Activated naive CD4-positive, alpha-beta T cell (primary cell): ENCODE results near the gene RTL5.

Experiments used
- DNase-seq, 4 experiments: peaks; one replicate each; lab custom pipeline; 2025; lab: John Stamatoyannopoulos, UW

Gene RTL5

GRCh38 chrX:72129661-72130060, 2.1 kb downstream of the RTL5 start:
- no peak for DNase-seq

GRCh38 chrX:72128881-72129280, 2.8 kb downstream of the RTL5 start:
- DNase-seq, result peak in 1 of 4 experiments; percentile 1

GRCh38 chrX:72128183-72128834, 3.4 kb downstream of the RTL5 start:
- DNase-seq, result no peak

DNA sequence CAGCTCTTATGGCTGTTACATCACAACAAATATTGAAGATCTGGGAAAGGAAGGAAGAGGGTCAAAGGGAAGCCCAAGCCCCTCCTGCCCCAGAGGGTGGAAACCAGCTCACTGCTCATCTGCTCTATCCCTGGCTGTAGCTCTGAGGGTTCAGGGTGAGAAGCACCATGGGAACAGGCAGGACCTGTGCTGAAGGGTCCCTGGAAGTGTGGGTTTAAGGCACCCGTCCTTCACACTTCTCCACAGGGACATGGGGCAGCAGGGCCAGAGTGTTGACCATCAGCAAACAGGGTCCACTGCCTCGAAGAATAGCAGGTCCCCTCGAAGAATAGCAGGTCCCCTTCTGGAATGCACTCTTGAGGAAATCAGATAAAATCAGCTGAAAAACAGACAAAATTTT, 4.4 kb downstream of the RTL5 start:
- DNase-seq, result no peak

DNA sequence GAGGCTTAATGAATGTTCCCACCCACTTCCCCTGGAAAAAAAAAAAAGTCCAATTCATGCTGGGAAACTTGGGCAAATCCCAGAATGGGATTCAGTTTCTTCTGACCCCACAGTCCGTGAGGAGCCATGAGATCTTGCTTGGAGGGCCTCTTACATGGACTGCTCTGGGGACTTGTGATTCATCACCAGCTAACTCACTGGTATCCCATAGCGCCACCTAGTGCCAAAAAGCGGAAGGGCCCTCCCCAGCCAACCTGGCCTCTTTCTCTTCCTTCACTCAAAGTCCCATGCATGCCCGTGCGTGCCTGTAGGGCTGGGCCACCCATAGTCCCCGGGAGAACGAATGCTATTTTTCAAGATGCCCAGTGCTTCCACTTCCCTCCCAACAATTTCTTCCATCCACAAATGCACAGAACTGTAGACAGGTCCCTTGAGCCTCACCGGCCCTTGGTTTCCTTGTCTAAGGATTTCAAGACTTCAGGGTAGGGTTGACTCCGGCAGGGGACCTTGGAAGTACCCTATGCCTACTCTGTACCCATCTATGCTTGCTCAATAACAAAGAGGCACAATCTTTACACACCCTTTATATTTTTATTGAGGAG, 5.1 kb downstream of the RTL5 start:
- peak; percentile 52 to 82 (median 75) for DNase-seq

DNA sequence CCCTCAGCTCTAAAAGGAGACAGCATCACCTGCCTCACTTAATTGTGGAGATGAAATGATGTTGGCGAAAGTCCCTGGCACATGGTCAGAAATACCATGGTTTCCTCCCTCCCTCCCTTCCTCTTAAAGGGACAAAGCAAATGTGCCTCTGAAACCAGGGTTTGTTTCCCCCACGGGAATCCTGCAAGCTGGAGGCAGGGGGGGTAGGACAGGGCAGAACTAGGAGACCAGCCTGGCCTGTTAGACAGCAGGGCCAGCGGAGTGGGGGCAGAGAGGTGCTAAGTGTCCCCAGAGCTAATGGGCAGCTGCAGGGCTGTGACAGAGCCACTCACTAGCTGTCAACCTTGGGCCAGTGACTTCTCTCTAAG, 5.7 kb downstream of the RTL5 start:
- no peak for DNase-seq

- DNase-seq, result no peak
Observed at GRCh38 chrX:72125331-72126047, 6.2 kb downstream of the RTL5 start.

DNA sequence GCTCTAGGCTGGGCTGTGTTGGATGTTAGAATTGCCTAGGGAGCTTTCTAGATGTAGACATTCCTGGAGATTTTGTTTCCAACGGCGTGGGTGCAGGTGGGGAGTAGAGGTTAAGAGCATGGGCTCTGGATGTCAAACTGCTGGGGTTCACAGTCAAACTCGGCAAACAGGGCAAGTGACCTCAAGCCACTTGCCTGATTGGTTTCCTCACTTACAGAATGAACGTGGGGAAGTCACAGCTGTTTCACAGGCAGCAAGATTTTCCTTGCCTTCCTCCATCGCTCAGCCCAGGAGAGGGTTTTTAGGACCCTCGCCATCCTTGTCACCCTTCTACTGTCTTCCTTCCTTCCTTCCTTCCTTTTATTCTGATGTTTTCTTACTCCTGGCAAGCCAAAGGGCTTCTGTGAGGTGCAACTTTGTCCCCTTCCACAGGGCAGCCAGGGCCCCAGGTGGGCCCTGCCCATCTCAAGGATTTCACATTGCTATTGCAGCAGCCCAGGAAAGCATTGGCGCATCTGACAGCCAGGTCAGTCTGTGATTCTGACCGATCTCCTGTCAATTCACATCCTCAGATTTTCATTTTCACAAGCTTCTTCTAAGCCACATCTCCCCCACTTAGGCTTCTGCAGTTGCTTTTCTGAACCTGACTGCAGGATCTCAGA, 7.0 kb downstream of the RTL5 start:
- DNase-seq, result no peak

GRCh38 chrX:72123471-72124185, 8.1 kb downstream of the RTL5 start:
- DNase-seq, result no peak

- DNase-seq, result no peak
Observed at GRCh38 chrX:72122621-72123337, 8.9 kb downstream of the RTL5 start.

DNA sequence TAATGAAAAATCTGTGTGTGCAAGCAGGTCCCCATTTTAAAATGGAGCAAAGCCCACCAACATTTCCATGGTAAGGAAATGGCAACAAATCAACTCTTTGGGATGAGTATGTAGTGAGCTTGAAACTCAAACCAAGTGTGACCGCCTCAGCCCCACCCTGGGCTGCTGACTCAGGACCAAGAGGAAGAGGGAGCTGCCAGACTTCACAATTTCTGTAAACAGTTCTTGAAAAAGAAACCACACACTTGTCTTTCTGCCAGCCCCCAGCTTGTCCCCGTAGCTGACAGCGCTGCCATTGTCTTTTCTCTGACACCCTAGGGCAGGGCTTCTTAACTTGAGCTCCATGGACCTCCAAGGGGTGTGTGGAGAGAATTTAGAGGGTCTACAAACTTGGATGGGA, 10.3 kb downstream of the RTL5 start:
- DNase-seq, result peak in 2 of 4 experiments; percentile 1 to 5

DNA sequence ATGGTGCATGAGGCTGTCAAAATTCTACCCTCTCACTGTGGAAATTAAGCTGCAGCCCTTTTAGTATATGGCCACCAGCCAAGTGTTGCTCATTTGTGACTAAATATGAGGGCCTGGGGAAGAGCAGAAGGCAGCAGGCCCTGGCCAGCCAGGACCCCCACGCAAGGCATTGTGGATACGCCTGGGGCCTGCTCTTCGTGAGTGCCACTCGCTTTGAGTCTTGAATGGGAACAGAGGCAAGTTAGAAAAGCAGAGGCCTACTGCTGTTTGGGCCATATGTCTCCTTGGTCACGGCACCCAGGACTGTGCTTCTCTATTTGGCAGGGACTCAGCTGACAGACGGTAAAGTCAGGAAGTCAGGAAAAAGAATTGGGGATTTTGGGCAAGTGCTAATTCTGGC, 10.9 kb downstream of the RTL5 start:
- DNase-seq, result no peak

- no peak for DNase-seq
Observed at GRCh38 chrX:72117636-72118210, 14.0 kb downstream of the RTL5 start.

DNA sequence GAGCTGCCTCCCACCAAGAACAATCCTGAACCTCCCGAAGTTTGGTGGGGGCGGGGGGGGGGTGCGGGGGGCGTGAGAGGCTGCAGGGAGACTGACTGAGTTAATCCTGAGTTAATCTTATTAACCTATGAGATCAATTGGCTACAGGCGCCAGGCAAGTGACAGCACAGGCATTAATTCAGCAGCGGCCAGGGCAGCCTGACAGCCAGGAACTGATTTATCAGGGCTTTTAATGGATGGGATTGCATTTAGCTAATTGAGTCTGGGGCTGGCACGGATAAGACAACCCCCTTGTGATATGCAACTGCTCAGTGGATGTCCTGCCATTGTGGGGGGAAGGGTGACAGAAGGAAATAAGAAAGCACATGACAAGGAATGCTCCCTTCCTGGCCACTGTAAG, 16.3 kb downstream of the RTL5 start:
- no peak for DNase-seq

DNA sequence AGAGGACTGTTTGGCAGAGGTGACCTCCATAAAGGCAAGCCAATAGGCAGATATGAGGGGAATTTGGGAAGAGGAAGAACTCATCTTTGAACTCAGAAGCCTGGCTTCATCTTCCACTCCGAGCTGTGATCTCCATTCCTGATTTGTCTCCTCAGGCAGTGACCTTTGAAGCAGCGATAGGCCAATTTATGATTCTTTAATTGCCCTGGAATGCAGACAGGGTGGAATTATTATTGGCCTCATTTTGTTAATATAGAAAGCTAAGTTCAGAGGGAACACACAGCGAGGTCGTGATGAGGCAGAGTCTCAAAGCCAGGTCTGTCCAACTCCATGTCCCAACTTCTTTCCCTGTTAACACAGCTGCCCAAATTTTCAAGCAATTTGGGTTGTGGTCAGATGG, 16.9 kb downstream of the RTL5 start:
- no peak for DNase-seq

- DNase-seq, result no peak
Observed at GRCh38 chrX:72114306-72114705, 17.4 kb downstream of the RTL5 start.

DNA sequence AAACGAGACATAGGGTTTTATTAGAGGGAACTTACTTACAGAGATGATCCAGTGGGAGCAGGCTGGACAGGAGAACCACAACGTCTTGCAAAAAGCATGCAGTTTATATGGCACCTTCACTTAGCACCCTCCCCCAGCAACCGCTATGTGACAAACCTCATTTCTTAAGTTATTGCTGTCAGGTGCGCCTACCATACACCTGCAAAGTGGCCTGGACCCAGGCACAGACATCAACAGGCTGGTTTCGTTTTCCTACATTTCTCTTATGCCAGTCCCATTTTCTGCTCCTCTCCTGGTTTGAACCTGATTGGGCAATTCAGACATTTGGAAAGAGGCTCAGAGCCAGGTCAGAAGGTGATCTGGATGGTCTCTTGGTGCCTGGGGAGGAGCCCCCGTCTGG, 18.3 kb downstream of the RTL5 start:
- DNase-seq, result no peak

DNA sequence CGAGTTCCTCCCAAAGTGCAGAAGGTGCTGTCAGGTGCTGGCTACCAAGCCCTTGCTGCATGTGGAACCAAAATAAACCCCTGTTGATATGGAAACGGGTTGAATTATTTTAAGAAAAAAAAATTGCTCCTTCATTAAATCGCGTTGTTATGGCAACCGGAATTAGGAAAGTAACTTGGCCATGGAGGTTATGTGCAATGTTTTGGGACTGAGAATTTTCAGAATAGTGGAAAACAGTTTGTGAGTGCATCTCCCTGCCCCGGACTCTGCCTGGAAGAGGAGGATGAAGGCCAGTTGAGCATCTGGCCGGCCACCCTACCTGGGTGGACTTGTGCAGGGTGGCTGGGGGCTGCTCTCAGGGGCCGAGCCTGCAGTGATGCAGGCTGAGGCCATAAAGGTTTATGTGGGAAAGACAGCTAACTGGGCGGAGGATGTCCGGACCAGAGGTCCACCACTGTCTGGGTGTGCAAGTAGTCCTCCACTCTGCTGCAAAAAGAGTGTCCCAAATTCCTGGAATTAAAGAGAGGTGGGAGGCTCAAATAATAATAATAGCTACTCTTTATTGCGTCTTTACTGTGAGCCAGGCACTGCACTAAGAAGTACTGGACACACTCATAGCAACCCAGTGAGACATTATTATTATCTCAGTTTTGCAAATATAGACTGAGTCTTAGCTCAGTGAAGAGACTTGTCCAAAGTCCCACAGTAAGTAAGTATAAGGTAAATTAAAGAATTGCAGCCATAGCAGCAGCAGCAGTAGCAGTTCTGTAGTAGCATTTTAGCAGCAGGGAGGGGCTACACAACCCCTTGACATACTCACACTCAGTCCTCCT, 20.6 kb downstream of the RTL5 start:
- no peak for DNase-seq

- no peak for DNase-seq
Observed at GRCh38 chrX:72110051-72110875, 21.5 kb downstream of the RTL5 start.
